Activated B cell treated with CpG ODN at 0.5 μM for 24 hours (primary cell): Measurements from ENCODE around the gene TOM1. TPM values are rescaled to one million over a fixed set of nuclear protein-coding genes. Genes with fewer than 3 reads are reported as not detected.

Source experiments
- ATAC-seq: fragments of 200-7000 bp; cut with Tn5 transposase; one replicate; pipeline ENCODE4 v1.10.0; 2021; ENCODE audit warnings: low read depth, mild to moderate bottlenecking, moderate library complexity
- CTCF ChIA-PET: fragments of 350-600 bp; sonication (Branson Sonifier 250); formaldehyde crosslinking; loops from one replicate; lab custom pipeline; 2021; ENCODE audit warnings: antibody characterized with exemption; lab: Charles Lee
- POLR2A ChIA-PET: fragments of 350-600 bp; sonication (Branson Sonifier 250); formaldehyde crosslinking; loops from one replicate; lab custom pipeline; 2021; ENCODE audit warnings: antibody characterized with exemption; lab: Charles Lee
- DNase-seq: peaks from one replicate; pipeline ENCODE4 v3.0.0; 2022
- H3K27ac Mint-ChIP-seq: one replicate; pipeline ENCODE4 v1.8.0; 2020; ENCODE audit warnings: mixed read lengths
- H3K27me3 Mint-ChIP-seq: one replicate; pipeline ENCODE4 v1.8.0; 2021; ENCODE audit warnings: mixed read lengths
- H3K36me3 Mint-ChIP-seq: one replicate; pipeline ENCODE4 v1.8.0; 2021; ENCODE audit warnings: low read depth, mixed read lengths
- H3K4me1 Mint-ChIP-seq: one replicate; pipeline ENCODE4 v1.8.0; 2021; ENCODE audit warnings: mixed read lengths
- H3K4me3 Mint-ChIP-seq: one replicate; pipeline ENCODE4 v1.8.0; 2020; ENCODE audit warnings: mild to moderate bottlenecking, mixed read lengths
- H3K9me3 Mint-ChIP-seq: one replicate; pipeline ENCODE4 v1.8.0; 2020; ENCODE audit warnings: mixed read lengths
- CTCF ChIP-seq: fragments of 200-600 bp; IDR thresholded peaks from one replicate; pipeline ENCODE4 v1.8.0; 2022; ENCODE audit warnings: antibody characterized with exemption, mild to moderate bottlenecking
- intact Hi-C: fragments of 100-400 bp; cut with micrococcal nuclease; formaldehyde crosslinking; loops from one replicate; pipeline ENCODE4 v1.15.1; 2024
- total RNA-seq: library from RNA; stranded (reverse); gene quantifications from 2 replicates; pipeline ENCODE4 v1.2.3, GENCODE V29; 2022

The TOM1 gene
- total RNA-seq, 1 donor from 2014 or later = 40.8 TPM

DNA sequence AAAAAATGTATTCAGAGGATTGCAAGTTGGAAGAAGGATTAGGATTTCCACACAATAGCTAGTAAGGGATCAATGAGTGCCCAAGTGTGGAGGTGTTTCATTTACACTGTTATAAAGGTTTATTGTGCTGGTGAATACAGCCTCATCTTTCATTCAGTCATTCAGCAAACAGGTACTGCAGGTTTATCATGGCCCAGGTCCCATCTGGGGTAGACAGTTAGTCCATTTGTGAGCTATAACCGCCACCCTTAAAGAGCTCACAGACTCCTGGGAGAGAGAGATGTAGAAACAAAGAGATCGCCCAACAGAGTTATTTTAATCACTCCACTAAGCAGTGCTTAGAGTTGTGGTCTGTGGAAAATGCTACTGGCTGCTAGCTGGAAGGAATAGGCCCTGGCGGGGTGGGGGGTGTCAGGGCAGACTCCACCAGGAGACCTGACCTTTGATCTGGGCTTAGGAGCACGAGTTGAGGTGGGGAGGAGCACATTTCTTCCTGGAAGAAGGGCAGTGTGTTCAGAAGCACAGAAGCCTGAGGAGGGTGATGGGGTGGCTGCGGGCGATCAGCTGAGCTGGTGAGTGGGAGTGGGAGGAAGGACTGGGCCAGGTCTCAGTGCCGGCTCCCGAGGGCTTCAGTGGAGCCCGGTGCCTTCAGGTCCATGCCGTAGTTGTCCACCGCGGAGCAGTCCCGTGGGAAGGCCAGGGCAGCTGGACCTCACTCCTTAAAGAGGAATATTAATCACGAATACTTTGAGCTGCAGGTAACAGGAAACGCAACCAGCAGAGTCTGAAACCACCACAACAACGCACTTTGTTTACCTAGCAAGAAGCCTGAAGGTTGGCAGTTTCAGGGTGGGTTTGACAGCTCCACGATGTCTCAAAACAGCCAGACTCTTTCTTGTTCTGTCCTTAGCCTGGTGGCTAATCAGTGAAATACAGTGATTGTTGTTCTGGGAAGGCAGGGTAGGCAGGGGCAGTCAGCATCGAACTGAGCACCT is 11.2 kb downstream of the TOM1 start:
- Mint-ChIP-seq H3K4me3 (no peak overlapping the region), H3K9me3 (no peaks in the 10 kb centered on the region), H3K36me3 (peaks cover 5% of the 10 kb centered on the region), H3K4me1 (peaks cover 64% of the 10 kb centered on the region), H3K27me3 (no peaks in the 10 kb centered on the region), H3K27ac (peak overlapping the region; percentile 35)
- ATAC-seq (no peak), DNase-seq (no peak)
- no peak for TF ChIP-seq CTCF
- CTCF ChIA-PET = no interaction called here
- POLR2A ChIA-PET = interaction anchor here (1.0 to 1.3 kb wide), 3 partner anchors 11 to 99 kb away, joined by 3 to 5 read pairs (median 4); partner anchors contain the start of gene TOM1
- intact Hi-C loops = no loop called here

GRCh38 chr22:35311551-35311999 is 11.9 kb downstream of the TOM1 start:
- ChIA-PET POLR2A (interaction anchor here (1.1 kb wide), 1 partner anchor 12 kb away, joined by 4 read pairs; the partner anchor contains the start of gene TOM1), CTCF (no interaction called here)
- H3K27ac Mint-ChIP-seq = no peak overlapping the region

GRCh38 chr22:35312198-35313059 is 12.7 kb downstream of the TOM1 start:
- ChIA-PET POLR2A (no interaction called here), CTCF (no interaction called here)
- Mint-ChIP-seq H3K9me3 (no peaks in the 10 kb centered on the region), H3K4me3 (no peak overlapping the region), H3K27me3 (no peaks in the 10 kb centered on the region), H3K4me1 (peaks cover 49% of the 10 kb centered on the region), H3K27ac (peak overlapping the region; percentile 19), H3K36me3 (peaks cover 9% of the 10 kb centered on the region)
- intact Hi-C loops = no loop called here
- DNase-seq (no peak), ATAC-seq (no peak)
- no peak for TF ChIP-seq CTCF

More at GRCh38 chr22:35311551-35311999, 11.9 kb downstream of the TOM1 start:
- Mint-ChIP-seq H3K36me3 (peaks cover 5% of the 10 kb centered on the region), H3K4me1 (peaks cover 58% of the 10 kb centered on the region), H3K27me3 (no peaks in the 10 kb centered on the region), H3K4me3 (no peak overlapping the region), H3K9me3 (no peaks in the 10 kb centered on the region)
- no peak for TF ChIP-seq CTCF
- intact Hi-C loops = no loop called here
- no peak for DNase-seq
- no peak for ATAC-seq

DNA sequence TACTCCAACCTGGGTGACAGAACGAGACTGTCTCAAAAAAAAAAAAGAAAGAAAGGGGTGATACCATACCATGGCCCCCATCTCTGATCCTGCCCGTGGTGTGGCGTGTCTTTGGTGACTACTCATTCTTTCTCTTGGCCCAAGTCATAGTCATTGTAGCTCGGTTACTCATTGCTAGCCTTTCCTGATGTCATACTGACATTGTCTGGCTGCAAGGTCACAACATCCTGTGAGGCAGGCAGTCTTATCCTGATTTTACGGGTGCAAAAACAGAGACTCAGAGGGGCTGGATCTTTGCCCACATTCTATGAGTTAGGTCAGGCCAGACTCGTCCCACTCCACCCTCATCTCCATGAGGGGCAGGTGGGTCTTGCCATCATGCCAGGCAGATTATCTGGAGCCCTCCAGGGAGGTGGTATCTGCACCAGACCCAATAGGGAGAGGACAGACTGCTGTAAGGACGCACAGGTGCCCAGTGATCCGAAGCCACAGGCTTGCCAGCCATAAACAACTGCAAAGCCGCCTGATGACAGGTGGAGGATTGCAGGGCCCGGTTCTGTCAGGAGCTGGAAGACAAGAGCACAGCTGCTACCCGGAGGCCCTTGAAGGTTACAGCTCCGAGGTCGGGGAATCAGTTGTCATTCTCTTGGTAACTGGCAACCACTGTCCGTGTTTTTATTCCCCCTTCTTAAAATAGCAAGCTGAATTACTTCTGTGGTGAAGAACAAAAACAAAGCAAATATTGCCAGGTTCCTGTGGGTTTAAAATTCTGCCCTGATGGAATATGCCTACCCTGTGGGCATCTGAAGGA is 13.8 kb downstream of the TOM1 start:
- H3K9me3 Mint-ChIP-seq = no peaks in the 10 kb centered on the region
- peaks cover 38% of the 10 kb centered on the region for H3K4me1 Mint-ChIP-seq
- no peak for ATAC-seq
- no peak overlapping the region for H3K27ac Mint-ChIP-seq
- CTCF ChIA-PET = no interaction called here
- peaks cover 20% of the 10 kb centered on the region for H3K36me3 Mint-ChIP-seq
- no peak overlapping the region for H3K4me3 Mint-ChIP-seq
- intact Hi-C loops = no loop called here
- TF ChIP-seq CTCF = no peak
- DNase-seq = peak; percentile 6
- POLR2A ChIA-PET = no interaction called here
- no peaks in the 10 kb centered on the region for H3K27me3 Mint-ChIP-seq
